Gastrocnemius medialis (tissue), 4 donors: ENCODE results near the gene RMND5B.

Source experiments
- CTCF ChIP-seq, 5 experiments: fragments of 450-650 bp in 3 of 5; fragments of 200-600 bp in 2 of 5; sonication (generic) in 2 of 5; IDR thresholded peaks in 4 of 5; conservative IDR thresholded peaks in 1 of 5; 1 replicate in 4 of 5; 2 replicates in 1 of 5; pipeline ENCODE4 v1.5.1; 2016 to 2019; ENCODE audit warnings: antibody characterized with exemption in 5 of 5, mild to moderate bottlenecking in 3 of 5, moderate library complexity in 3 of 5
- POLR2A ChIP-seq, 2 donors: fragments of 450-650 bp; IDR thresholded peaks; one replicate each; pipeline ENCODE4 v1.6.1; 2017; ENCODE audit warnings: antibody characterized with exemption in 2 of 2, mild to moderate bottlenecking in 2 of 2, moderate library complexity in 2 of 2

- TF ChIP-seq CTCF (IDR thresholded peaks at IDR 0.05 in 4 of 5, conservative IDR thresholded peaks at IDR 0.05 in 1 of 5) (no peak), POLR2A (IDR thresholded peaks at IDR 0.05) (no peak)
Measured at GRCh38 chr5:178174456-178174855, 43.6 kb downstream of the RMND5B start.
